Kidney glomerular epithelial cell (primary cell): ENCODE data around the gene HS3ST3B1.

ENCODE experiments used
- DNase-seq: peaks from one replicate; lab custom pipeline; 2025; lab: John Stamatoyannopoulos, UW

Gene HS3ST3B1

GRCh38 chr17:14303343-14304221 is 2.7 kb downstream of the HS3ST3B1 start:
- DNase-seq: no peak

- no peak for DNase-seq
These were observed 3.4 kb downstream of the HS3ST3B1 start for GRCh38 chr17:14304222-14304772.

GRCh38 chr17:14304773-14305517 is 4.1 kb downstream of the HS3ST3B1 start:
- DNase-seq: no peak

- no peak for DNase-seq
These were observed 5.1 kb downstream of the HS3ST3B1 start for GRCh38 chr17:14305785-14306496.

- no peak for DNase-seq
These were observed 5.7 kb downstream of the HS3ST3B1 start for GRCh38 chr17:14306596-14306995.

- DNase-seq: peak; percentile 44
These were observed 6.7 kb downstream of the HS3ST3B1 start for GRCh38 chr17:14307560-14308024.

GRCh38 chr17:14308636-14308964 is 7.7 kb downstream of the HS3ST3B1 start:
- no peak for DNase-seq

GRCh38 chr17:14308965-14309879 is 8.3 kb downstream of the HS3ST3B1 start:
- peak; percentile 92 for DNase-seq

GRCh38 chr17:14310101-14310500 is 9.2 kb downstream of the HS3ST3B1 start:
- no peak for DNase-seq

- no peak for DNase-seq
These were observed 9.7 kb downstream of the HS3ST3B1 start for GRCh38 chr17:14310605-14311004.

GRCh38 chr17:14311186-14311705 is 10.4 kb downstream of the HS3ST3B1 start:
- DNase-seq: no peak

- no peak for DNase-seq
These were observed 11.1 kb downstream of the HS3ST3B1 start for GRCh38 chr17:14311981-14312380.

GRCh38 chr17:14312522-14312921 is 11.6 kb downstream of the HS3ST3B1 start:
- no peak for DNase-seq

- no peak for DNase-seq
These were observed 15.4 kb downstream of the HS3ST3B1 start for GRCh38 chr17:14316126-14316832.

- no peak for DNase-seq
These were observed 16.5 kb downstream of the HS3ST3B1 start for GRCh38 chr17:14317383-14317782.

GRCh38 chr17:14318109-14318917 is 17.4 kb downstream of the HS3ST3B1 start:
- DNase-seq: no peak

GRCh38 chr17:14318918-14319205 is 18.0 kb downstream of the HS3ST3B1 start:
- no peak for DNase-seq

GRCh38 chr17:14320098-14320497 is 19.2 kb downstream of the HS3ST3B1 start:
- no peak for DNase-seq

- no peak for DNase-seq
These were observed 20.0 kb downstream of the HS3ST3B1 start for GRCh38 chr17:14320734-14321475.
